ENCODE data around the gene XRCC4. TPM values are rescaled to one million over a fixed set of nuclear protein-coding genes. Genes with fewer than 3 reads are reported as not detected.

XRCC4 gene
- total RNA-seq, 1 experiment from 2014 or later = 10.8 TPM

GRCh38 chr5:83077662-83078261 is 415 bp downstream of the XRCC4 start:
- peak overlapping the region; percentile 97 for H3K18ac ChIP-seq (ENCODE audit: insufficient read length, low read depth, low read length)
- peak overlapping the region; percentile 90 for H2AFZ ChIP-seq (ENCODE audit: low read length)
- Mint-ChIP-seq H3K4me3 (peak overlapping the region; percentile 99 to 100), H3K4me1 (peaks cover 34 to 40% of the 10 kb centered on the region in 2 experiments), H3K36me3 (ENCODE audit: insufficient read depth in 1 of 3, low read depth in 3 of 3) (peaks cover 12 to 22% (median 20%) of the 10 kb centered on the region in 3 experiments; a peak in 6 of 7 replicates), H3K27ac (peak overlapping the region; percentile 99), H3K27me3 (ENCODE audit: low read depth) (no peaks in the 10 kb centered on the region), H3K9me3 (no peaks in the 10 kb centered on the region)
- DNase-seq = no peak
- no peaks in the 10 kb centered on the region for H3K9me3 ChIP-seq (ENCODE audit: control insufficient read depth, low read depth, low read length)
- H3K23ac ChIP-seq (ENCODE audit: insufficient read length, low read depth, low read length) = no peak overlapping the region
- H3K9ac ChIP-seq (ENCODE audit: extremely low read depth, insufficient read length, low read length) = peak overlapping the region; percentile 99
- H3K23me2 ChIP-seq (ENCODE audit: insufficient read length, low read depth, low read length, poor library complexity, severe bottlenecking) = peaks cover 9% of the 10 kb centered on the region
- H3K4me2 ChIP-seq (ENCODE audit: insufficient read depth, insufficient read length, low read length) = peak overlapping the region; percentile 84
- peak overlapping the region; percentile 66 for H2BK5ac ChIP-seq (ENCODE audit: insufficient read length, low read length)
- no peak overlapping the region; the same call in 1 of the 2 replicates for H3K4ac ChIP-seq (ENCODE audit: low read depth, low read length)
- peak overlapping the region; percentile 86 for H3T11ph ChIP-seq (ENCODE audit: low read length)
- no peak overlapping the region for H2BK20ac ChIP-seq (ENCODE audit: low read depth, low read length, poor library complexity, severe bottlenecking)
- H2AK5ac ChIP-seq (ENCODE audit: insufficient read length, low read length) = no peak overlapping the region
- H4K5ac ChIP-seq (ENCODE audit: insufficient read length, low read depth, low read length) = peak overlapping the region; percentile 82
- peak overlapping the region; percentile 11 for H2BK12ac ChIP-seq (ENCODE audit: insufficient read length, low read depth, low read length)
- H3K79me1 ChIP-seq (ENCODE audit: insufficient read depth, low read depth, low read length, poor library complexity, severe bottlenecking) = no peaks in the 10 kb centered on the region
- no peaks in the 10 kb centered on the region for H3K27me3 ChIP-seq (ENCODE audit: insufficient read depth, low read length)
- H3K56ac ChIP-seq (ENCODE audit: insufficient read length, low read depth, low read length) = peak overlapping the region; percentile 50
- no peak for TF ChIP-seq CTCF (conservative IDR thresholded peaks at IDR 0.05)
- peaks cover 39% of the 10 kb centered on the region; the same call in 1 of the 2 replicates for H3K79me2 ChIP-seq (ENCODE audit: insufficient read depth, low read length)
- no peak overlapping the region for H2BK15ac ChIP-seq (ENCODE audit: low read depth, low read length)
- H4K91ac ChIP-seq (ENCODE audit: insufficient read length, low read depth, low read length) = no peak overlapping the region
- no CpG with 5 or more reads among the region's 14 CpGs for WGBS (ENCODE audit: extremely low coverage, insufficient read length, low lambda C conversion rate)
- H2BK120ac ChIP-seq (ENCODE audit: low read depth, low read length, poor library complexity, severe bottlenecking) = peak overlapping the region; percentile 58
- peak overlapping the region; percentile 89; the same call in 1 of the 2 replicates for H3K14ac ChIP-seq (ENCODE audit: insufficient read depth, low read length)
- no peak overlapping the region for H4K8ac ChIP-seq (replicated peaks; ENCODE audit: insufficient read length, low read depth, low read length)
- no peaks in the 10 kb centered on the region for H4K20me1 ChIP-seq (ENCODE audit: control insufficient read depth, insufficient read depth, insufficient read length)
- H3K4me1 ChIP-seq (ENCODE audit: insufficient read depth, low read length) = no peaks in the 10 kb centered on the region; the same call in 1 of the 2 replicates
- H3K27ac ChIP-seq (ENCODE audit: insufficient read length, low read depth, low read length) = peak overlapping the region; percentile 86
